Activated CD8-positive, alpha-beta memory T cell treated with anti-CD3 and anti-CD28 coated beads for 4 hours (primary cell): ENCODE results near the gene GALNT18.
"Not testable (repeated sequence)": the region's sequence is repeated elsewhere in the genome, so short reads cannot be mapped to it uniquely, and the experiment has no call there.

Source experiments
- DNase-seq, 2 donors: peaks; one replicate each; pipeline ENCODE4 v3.0.0-alpha.2; 2020; ENCODE audit warnings: low read depth in 2 of 2

Gene GALNT18

GRCh38 chr11:11463405-11463804, 158.4 kb downstream of the GALNT18 start:
- DNase-seq = no peak

GRCh38 chr11:11461473-11461872, 160.3 kb downstream of the GALNT18 start:
- DNase-seq = no peak

GRCh38 chr11:11459578-11459977, 162.2 kb downstream of the GALNT18 start:
- DNase-seq = no peak

GRCh38 chr11:11458485-11458884, 163.3 kb downstream of the GALNT18 start:
- DNase-seq = no peak

GRCh38 chr11:11458001-11458400, 163.8 kb downstream of the GALNT18 start:
- no peak for DNase-seq

- DNase-seq = no peak
Observed at GRCh38 chr11:11456866-11457265, 164.9 kb downstream of the GALNT18 start.

- DNase-seq = no peak
Observed at GRCh38 chr11:11454671-11455223, 167.1 kb downstream of the GALNT18 start.

GRCh38 chr11:11451501-11452005, 170.3 kb downstream of the GALNT18 start:
- no peak for DNase-seq

- DNase-seq = no peak
Observed at GRCh38 chr11:11450744-11451362, 171.0 kb downstream of the GALNT18 start.

- DNase-seq = no peak
Observed at GRCh38 chr11:11449327-11449726, 172.5 kb downstream of the GALNT18 start.

- no peak for DNase-seq
Observed at GRCh38 chr11:11448626-11449025, 173.2 kb downstream of the GALNT18 start.

GRCh38 chr11:11447601-11448000, 174.2 kb downstream of the GALNT18 start:
- not testable (repeated sequence) for DNase-seq

GRCh38 chr11:11446967-11447366, 174.8 kb downstream of the GALNT18 start:
- no peak for DNase-seq

GRCh38 chr11:11446564-11446963, 175.2 kb downstream of the GALNT18 start:
- no peak for DNase-seq

- no peak for DNase-seq
Observed at GRCh38 chr11:11445441-11446185, 176.2 kb downstream of the GALNT18 start.

GRCh38 chr11:11444804-11445131, 177.0 kb downstream of the GALNT18 start:
- no peak for DNase-seq

GRCh38 chr11:11444027-11444803, 177.6 kb downstream of the GALNT18 start:
- DNase-seq = no peak

GRCh38 chr11:11442791-11443190, 179.0 kb downstream of the GALNT18 start:
- no peak for DNase-seq

GRCh38 chr11:11441516-11441915, 180.3 kb downstream of the GALNT18 start:
- DNase-seq = no peak

GRCh38 chr11:11441091-11441490, 180.7 kb downstream of the GALNT18 start:
- no peak for DNase-seq

- DNase-seq = no peak
Observed at GRCh38 chr11:11440144-11440543, 181.7 kb downstream of the GALNT18 start.

- no peak for DNase-seq
Observed at GRCh38 chr11:11439591-11439990, 182.2 kb downstream of the GALNT18 start.
